HFFc6 (cell line): ENCODE results near the gene GLI2. TPM values are rescaled to one million over a fixed set of nuclear protein-coding genes. Genes with fewer than 3 reads are reported as not detected.

Source experiments
- DNase-seq: peaks from one replicate; pipeline ENCODE4 v3.0.0-alpha.2; 2018
- H3K27ac Mint-ChIP-seq: 2 replicates; pipeline ENCODE4 v1.8.0; 2020; ENCODE audit warnings: mild to moderate bottlenecking, mixed read lengths
- H3K27me3 Mint-ChIP-seq: 2 replicates; pipeline ENCODE4 v1.8.0; 2021; ENCODE audit warnings: mild to moderate bottlenecking, moderate library complexity, mixed read lengths; ENCODE audit not compliant: insufficient read depth
- H3K36me3 Mint-ChIP-seq: 2 replicates; pipeline ENCODE4 v1.8.0; 2021; ENCODE audit warnings: low read depth, mixed read lengths
- H3K4me1 Mint-ChIP-seq: 2 replicates; pipeline ENCODE4 v1.8.0; 2020; ENCODE audit warnings: low read depth, mixed read lengths
- H3K4me3 Mint-ChIP-seq: 2 replicates; pipeline ENCODE4 v1.8.0; 2020; ENCODE audit warnings: mild to moderate bottlenecking, moderate library complexity, mixed read lengths
- H3K9me3 Mint-ChIP-seq: 2 replicates; pipeline ENCODE4 v1.8.0; 2020; ENCODE audit warnings: mild to moderate bottlenecking, mixed read lengths
- total RNA-seq, 6 experiments: library from RNA; stranded (reverse); fragmentation: NEBNext Ultra II Directional; extraction: Animal tissue kit (Norgen Biotek cat#: 25700); gene quantifications; 2 replicates in 1 of 6; 3 replicates in 5 of 6; pipeline ENCODE4 v1.2.3, GENCODE V29; 2021
- TF ChIP-seq, protein P1 (sequence below): fragments of 200-600 bp; sonication (generic); IDR thresholded peaks from 2 replicates; pipeline ENCODE4 v1.5.0; 2021; ENCODE audit warnings: antibody characterized with exemption, mild to moderate bottlenecking

GLI2 gene
- total RNA-seq, 6 experiments from 2014 or later = 40.2 to 46.1 (median 41.9) TPM

DNA sequence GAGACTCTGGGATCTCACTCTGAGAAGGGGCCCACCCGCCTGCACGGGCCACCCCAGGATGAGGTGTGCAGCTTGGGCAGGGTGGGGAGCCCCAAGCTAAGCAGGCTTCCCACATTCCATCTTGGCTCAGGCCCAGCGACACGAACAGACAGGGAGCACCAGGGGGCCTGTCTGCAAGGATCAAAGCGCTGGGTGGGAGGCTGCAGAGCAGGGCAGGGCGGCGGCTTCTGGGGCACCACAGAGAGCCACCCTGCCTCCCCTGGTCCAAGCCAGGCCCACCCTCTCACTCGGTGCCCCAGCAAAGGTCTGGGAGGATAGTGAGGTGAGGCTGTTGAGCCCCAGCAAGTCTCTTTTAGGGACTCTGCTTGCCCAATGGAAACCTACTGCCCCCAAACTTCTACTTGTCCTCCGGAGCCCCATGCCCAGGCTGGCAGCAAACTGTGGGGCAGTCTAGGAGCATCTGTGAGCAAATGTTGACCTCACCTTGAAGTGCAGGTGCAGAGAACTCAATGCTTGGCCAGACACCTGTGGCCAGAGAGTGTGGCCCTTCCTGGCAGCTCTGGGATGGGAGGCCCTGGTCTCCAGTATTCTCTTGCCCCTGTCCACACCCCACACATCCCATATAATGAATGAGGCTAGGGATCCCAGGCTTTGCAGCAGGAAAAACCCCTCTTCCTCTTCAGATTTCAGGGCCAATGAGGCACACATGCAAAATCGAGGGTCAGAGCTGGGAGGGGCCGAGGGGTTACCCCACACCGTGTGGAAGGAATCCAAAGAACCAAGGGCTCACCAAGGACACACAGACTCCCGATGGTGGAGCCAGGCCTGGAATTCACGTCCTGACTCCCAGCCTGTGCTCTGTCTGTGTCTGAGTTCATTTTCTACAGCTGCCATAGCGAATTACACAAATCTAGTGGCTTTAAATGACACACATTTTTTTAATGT, 18.8 kb upstream of the GLI2 start:
- Mint-ChIP-seq H3K27me3 (peaks cover 5% of the 10 kb centered on the region), H3K4me3 (no peak overlapping the region), H3K4me1 (peaks cover 33% of the 10 kb centered on the region), H3K9me3 (no peaks in the 10 kb centered on the region), H3K27ac (no peak overlapping the region), H3K36me3 (no peaks in the 10 kb centered on the region)
- TF ChIP-seq, protein P1, sequence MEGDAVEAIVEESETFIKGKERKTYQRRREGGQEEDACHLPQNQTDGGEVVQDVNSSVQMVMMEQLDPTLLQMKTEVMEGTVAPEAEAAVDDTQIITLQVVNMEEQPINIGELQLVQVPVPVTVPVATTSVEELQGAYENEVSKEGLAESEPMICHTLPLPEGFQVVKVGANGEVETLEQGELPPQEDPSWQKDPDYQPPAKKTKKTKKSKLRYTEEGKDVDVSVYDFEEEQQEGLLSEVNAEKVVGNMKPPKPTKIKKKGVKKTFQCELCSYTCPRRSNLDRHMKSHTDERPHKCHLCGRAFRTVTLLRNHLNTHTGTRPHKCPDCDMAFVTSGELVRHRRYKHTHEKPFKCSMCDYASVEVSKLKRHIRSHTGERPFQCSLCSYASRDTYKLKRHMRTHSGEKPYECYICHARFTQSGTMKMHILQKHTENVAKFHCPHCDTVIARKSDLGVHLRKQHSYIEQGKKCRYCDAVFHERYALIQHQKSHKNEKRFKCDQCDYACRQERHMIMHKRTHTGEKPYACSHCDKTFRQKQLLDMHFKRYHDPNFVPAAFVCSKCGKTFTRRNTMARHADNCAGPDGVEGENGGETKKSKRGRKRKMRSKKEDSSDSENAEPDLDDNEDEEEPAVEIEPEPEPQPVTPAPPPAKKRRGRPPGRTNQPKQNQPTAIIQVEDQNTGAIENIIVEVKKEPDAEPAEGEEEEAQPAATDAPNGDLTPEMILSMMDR = no peak
- DNase-seq = no peak

DNA sequence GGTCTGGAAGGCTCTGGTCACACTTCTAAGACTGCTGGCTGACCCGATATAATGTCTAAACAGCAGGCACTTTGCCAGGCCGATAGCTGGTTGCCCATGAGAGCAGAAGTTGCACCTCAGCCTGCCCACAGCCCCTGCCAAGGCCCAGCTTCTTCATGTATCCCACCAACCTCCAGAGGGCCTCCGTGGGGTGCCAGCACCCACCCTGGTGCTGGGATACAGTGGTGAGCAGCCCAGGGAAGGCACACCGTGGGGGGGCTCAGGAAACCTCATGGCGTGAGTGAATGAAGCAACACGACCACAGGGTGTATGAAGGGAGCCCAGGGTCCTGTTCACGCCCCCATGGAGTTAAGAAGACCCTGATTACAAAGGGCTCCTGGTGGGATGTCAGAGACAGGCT, 16.2 kb upstream of the GLI2 start:
- Mint-ChIP-seq H3K4me1 (peaks cover 36% of the 10 kb centered on the region), H3K27me3 (peaks cover 4% of the 10 kb centered on the region), H3K4me3 (no peak overlapping the region), H3K27ac (no peak overlapping the region), H3K36me3 (peaks cover 5% of the 10 kb centered on the region; the same call in 1 of the 2 replicates), H3K9me3 (peaks cover 3% of the 10 kb centered on the region; the same call in 1 of the 2 replicates)
- TF ChIP-seq, protein P1 = no peak
- no peak for DNase-seq

DNA sequence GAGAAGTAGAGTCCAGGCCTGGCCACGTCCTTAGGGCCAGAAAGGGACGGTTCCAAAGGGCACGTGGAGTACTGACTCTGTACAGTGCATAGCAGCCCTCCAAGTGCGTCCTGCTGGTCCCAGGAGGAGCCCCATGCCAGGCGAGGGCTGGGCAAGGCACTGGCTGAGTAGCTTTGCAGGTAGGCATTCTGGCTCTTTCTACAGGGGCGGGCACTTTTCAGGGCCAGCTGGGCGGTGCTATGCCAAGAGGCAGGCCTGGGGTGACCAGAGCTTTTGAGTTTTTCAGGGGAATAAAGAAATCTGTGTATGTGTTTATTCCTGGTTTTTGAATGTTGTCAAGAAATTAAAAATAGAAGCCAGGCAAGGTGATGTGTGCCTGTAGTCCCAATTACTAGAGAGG, 15.4 kb upstream of the GLI2 start:
- peaks cover 8% of the 10 kb centered on the region for H3K9me3 Mint-ChIP-seq
- no peak overlapping the region for H3K4me3 Mint-ChIP-seq
- DNase-seq = no peak
- H3K27ac Mint-ChIP-seq = no peak overlapping the region
- peaks cover 11% of the 10 kb centered on the region for H3K36me3 Mint-ChIP-seq
- peaks cover 2% of the 10 kb centered on the region for H3K27me3 Mint-ChIP-seq
- peaks cover 34% of the 10 kb centered on the region for H3K4me1 Mint-ChIP-seq
- TF ChIP-seq, protein P1 = no peak

DNA sequence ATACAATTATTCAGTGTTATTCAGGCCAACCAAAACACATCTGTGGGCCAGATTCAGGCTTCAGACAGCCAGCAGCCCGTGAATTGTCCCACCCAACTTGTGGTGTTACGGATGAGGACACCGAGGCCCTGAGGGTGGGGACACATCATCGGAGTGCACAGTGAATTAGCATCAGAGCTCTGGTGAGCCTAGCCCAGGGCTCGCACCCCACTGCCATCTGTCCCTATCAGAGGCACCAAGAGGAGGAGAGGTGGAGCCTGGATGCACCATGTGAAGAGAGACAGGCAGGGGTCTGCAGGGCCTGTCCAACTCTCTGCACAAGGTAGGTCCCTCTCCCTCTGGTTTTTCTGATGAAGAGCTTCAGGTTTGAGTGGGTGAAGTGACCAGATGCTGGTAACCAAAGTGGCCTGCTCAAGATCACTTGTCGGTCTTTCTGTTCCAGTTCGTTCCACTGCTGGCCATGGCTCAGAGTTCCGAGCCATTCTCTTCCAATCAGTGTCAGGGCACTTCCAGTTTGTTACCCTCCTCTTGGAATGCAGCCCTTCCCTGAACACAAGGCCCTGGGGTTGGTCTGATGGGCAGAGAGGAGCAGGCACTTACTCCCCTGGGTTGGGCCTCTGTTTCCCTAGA, 14.8 kb upstream of the GLI2 start:
- H3K4me1 Mint-ChIP-seq = peaks cover 28% of the 10 kb centered on the region
- H3K36me3 Mint-ChIP-seq = peaks cover 13% of the 10 kb centered on the region
- peaks cover 12% of the 10 kb centered on the region for H3K9me3 Mint-ChIP-seq
- no peak overlapping the region for H3K4me3 Mint-ChIP-seq
- H3K27me3 Mint-ChIP-seq = peaks cover 2% of the 10 kb centered on the region
- H3K27ac Mint-ChIP-seq = no peak overlapping the region
- TF ChIP-seq, protein P1 = no peak
- DNase-seq = no peak

DNA sequence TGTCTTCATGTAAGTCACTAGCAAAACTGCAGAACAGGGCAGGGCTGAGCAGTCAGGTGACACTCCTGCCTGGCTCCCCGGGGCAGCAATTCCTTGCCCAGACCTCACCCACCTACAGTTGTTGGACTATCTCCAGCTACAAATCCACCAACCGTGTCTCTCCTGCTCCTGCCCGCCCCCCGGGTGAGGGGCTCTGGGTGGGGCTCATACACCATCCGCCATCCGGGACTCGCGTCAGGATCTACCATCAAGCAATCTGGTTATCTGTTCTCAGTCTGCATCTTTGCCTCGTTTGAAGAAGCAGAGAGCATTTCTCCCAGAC, 13.5 kb upstream of the GLI2 start:
- DNase-seq = no peak
- TF ChIP-seq, protein P1 = no peak
- Mint-ChIP-seq H3K27me3 (peaks cover 2% of the 10 kb centered on the region), H3K36me3 (peaks cover 22% of the 10 kb centered on the region), H3K9me3 (peaks cover 20% of the 10 kb centered on the region), H3K27ac (peak overlapping the region; percentile 92), H3K4me1 (peaks cover 28% of the 10 kb centered on the region), H3K4me3 (peak overlapping the region; percentile 79)
